Stimulated activated CD4-positive, alpha-beta T cell treated with anti-CD3 and anti-CD28 coated beads, TNF-alpha, amount 100 ng/mL, for 1 hour (primary cell): ENCODE data around the gene ROBO1.
"Not testable (repeated sequence)": the region's sequence is repeated elsewhere in the genome, so short reads cannot be mapped to it uniquely, and the experiment has no call there.

ENCODE experiments used
- DNase-seq, 3 donors: peaks; one replicate each; pipeline ENCODE4 v3.0.0-alpha.2; 2020; ENCODE audit warnings: low read depth in 3 of 3, low spot score in 1 of 3

The ROBO1 gene

GRCh38 chr3:78887547-78888011, 880.2 kb downstream of the ROBO1 start:
- DNase-seq: no peak

- DNase-seq: no peak
Measured at GRCh38 chr3:78887029-78887428, 880.8 kb downstream of the ROBO1 start.

- not testable (repeated sequence) for DNase-seq
Measured at GRCh38 chr3:78884567-78884966, 883.2 kb downstream of the ROBO1 start.

- no peak for DNase-seq
Measured at GRCh38 chr3:78882251-78882650, 885.5 kb downstream of the ROBO1 start.

- DNase-seq: no peak
Measured at GRCh38 chr3:78881501-78881900, 886.3 kb downstream of the ROBO1 start.

- no peak for DNase-seq
Measured at GRCh38 chr3:78880603-78881461, 887.0 kb downstream of the ROBO1 start.

GRCh38 chr3:78879295-78879860, 888.4 kb downstream of the ROBO1 start:
- DNase-seq: no peak

GRCh38 chr3:78878789-78879188, 889.0 kb downstream of the ROBO1 start:
- no peak for DNase-seq

GRCh38 chr3:78878011-78878410, 889.8 kb downstream of the ROBO1 start:
- DNase-seq: no peak

GRCh38 chr3:78875851-78876250, 891.9 kb downstream of the ROBO1 start:
- no peak for DNase-seq

GRCh38 chr3:78875436-78875835, 892.4 kb downstream of the ROBO1 start:
- DNase-seq: no peak

- no peak for DNase-seq
Measured at GRCh38 chr3:78873641-78874040, 894.2 kb downstream of the ROBO1 start.

- DNase-seq: no peak
Measured at GRCh38 chr3:78872195-78872594, 895.6 kb downstream of the ROBO1 start.

- DNase-seq: no peak
Measured at GRCh38 chr3:78871048-78871447, 896.8 kb downstream of the ROBO1 start.

GRCh38 chr3:78870484-78870883, 897.3 kb downstream of the ROBO1 start:
- no peak for DNase-seq

- DNase-seq: no peak
Measured at GRCh38 chr3:78868570-78868969, 899.2 kb downstream of the ROBO1 start.

- DNase-seq: no peak
Measured at GRCh38 chr3:78867409-78868372, 900.1 kb downstream of the ROBO1 start.

GRCh38 chr3:78863306-78864203, 904.2 kb downstream of the ROBO1 start:
- DNase-seq: no peak

- no peak for DNase-seq
Measured at GRCh38 chr3:78861156-78861555, 906.6 kb downstream of the ROBO1 start.

GRCh38 chr3:78860567-78860966, 907.2 kb downstream of the ROBO1 start:
- no peak for DNase-seq
